ENCODE measurements around the gene AAR2.

The AAR2 gene

GRCh38 chr20:36262440-36262839 is 26.2 kb downstream of the AAR2 start:
- no peak for DNase-seq

GRCh38 chr20:36264426-36265246 is 28.4 kb downstream of the AAR2 start:
- DNase-seq, result no peak

GRCh38 chr20:36266189-36266588 is 29.9 kb downstream of the AAR2 start:
- no peak for DNase-seq

GRCh38 chr20:36267605-36268381 is 31.5 kb downstream of the AAR2 start:
- no peak for DNase-seq

GRCh38 chr20:36268440-36269342 is 32.4 kb downstream of the AAR2 start:
- DNase-seq, result no peak

- no peak for DNase-seq
Observed at GRCh38 chr20:36269507-36269906, 33.2 kb downstream of the AAR2 start.

GRCh38 chr20:36270744-36271638 is 34.7 kb downstream of the AAR2 start:
- no peak for DNase-seq

- no peak for DNase-seq
Observed at GRCh38 chr20:36271639-36272546, 35.6 kb downstream of the AAR2 start.

- no peak for DNase-seq
Observed at GRCh38 chr20:36272547-36273220, 36.4 kb downstream of the AAR2 start.

GRCh38 chr20:36273414-36274180 is 37.3 kb downstream of the AAR2 start:
- DNase-seq, result no peak

GRCh38 chr20:36274181-36274841 is 38.0 kb downstream of the AAR2 start:
- DNase-seq, result no peak

- DNase-seq, result no peak
Observed at GRCh38 chr20:36275011-36275410, 38.7 kb downstream of the AAR2 start.

- no peak for DNase-seq
Observed at GRCh38 chr20:36275441-36276189, 39.3 kb downstream of the AAR2 start.

GRCh38 chr20:36277546-36277945 is 41.3 kb downstream of the AAR2 start:
- no peak for DNase-seq

GRCh38 chr20:36279362-36279761 is 43.1 kb downstream of the AAR2 start:
- no peak for DNase-seq

- DNase-seq, result no peak
Observed at GRCh38 chr20:36279776-36280175, 43.5 kb downstream of the AAR2 start.

GRCh38 chr20:36281785-36282380 is 45.6 kb downstream of the AAR2 start:
- DNase-seq, result no peak

GRCh38 chr20:36284751-36285150 is 48.5 kb downstream of the AAR2 start:
- no peak for DNase-seq

Data from NCI-H187 treated with DMSO at 0.1 percent for 48 hours (cell line).